PC-3 (cell line): ENCODE results near the gene HECTD1.

Experiments
- EZH2phosphoT487 ChIP-seq: fragments of 300-600 bp; sonication (generic); IDR thresholded peaks from 2 replicates; pipeline ENCODE4 v1.6.1; 2018; ENCODE audit warnings: mild to moderate bottlenecking, antibody characterized with exemption, low read length, borderline replicate concordance
- TF ChIP-seq, protein P1 (sequence below): fragments of 300-600 bp; sonication (generic); conservative IDR thresholded peaks from 2 replicates; pipeline ENCODE4 v1.5.1; 2017; ENCODE audit warnings: antibody characterized with exemption, low read depth, mild to moderate bottlenecking, low read length

- TF ChIP-seq, protein P1, sequence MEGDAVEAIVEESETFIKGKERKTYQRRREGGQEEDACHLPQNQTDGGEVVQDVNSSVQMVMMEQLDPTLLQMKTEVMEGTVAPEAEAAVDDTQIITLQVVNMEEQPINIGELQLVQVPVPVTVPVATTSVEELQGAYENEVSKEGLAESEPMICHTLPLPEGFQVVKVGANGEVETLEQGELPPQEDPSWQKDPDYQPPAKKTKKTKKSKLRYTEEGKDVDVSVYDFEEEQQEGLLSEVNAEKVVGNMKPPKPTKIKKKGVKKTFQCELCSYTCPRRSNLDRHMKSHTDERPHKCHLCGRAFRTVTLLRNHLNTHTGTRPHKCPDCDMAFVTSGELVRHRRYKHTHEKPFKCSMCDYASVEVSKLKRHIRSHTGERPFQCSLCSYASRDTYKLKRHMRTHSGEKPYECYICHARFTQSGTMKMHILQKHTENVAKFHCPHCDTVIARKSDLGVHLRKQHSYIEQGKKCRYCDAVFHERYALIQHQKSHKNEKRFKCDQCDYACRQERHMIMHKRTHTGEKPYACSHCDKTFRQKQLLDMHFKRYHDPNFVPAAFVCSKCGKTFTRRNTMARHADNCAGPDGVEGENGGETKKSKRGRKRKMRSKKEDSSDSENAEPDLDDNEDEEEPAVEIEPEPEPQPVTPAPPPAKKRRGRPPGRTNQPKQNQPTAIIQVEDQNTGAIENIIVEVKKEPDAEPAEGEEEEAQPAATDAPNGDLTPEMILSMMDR = no peak
- no peak for TF ChIP-seq EZH2phosphoT487
Observed at GRCh38 chr14:31164115-31164514, 43.5 kb downstream of the HECTD1 start.
